Measurements from ENCODE around the gene ASMTL.

Gene ASMTL

GRCh38 chrX:1401611-1402430, 50.9 kb downstream of the ASMTL start:
- DNase-seq, result no peak

- DNase-seq, result no peak
Observed at GRCh38 chrX:1400742-1401471, 51.8 kb downstream of the ASMTL start.

GRCh38 chrX:1400049-1400448, 52.7 kb downstream of the ASMTL start:
- no peak for DNase-seq

- DNase-seq, result no peak
Observed at GRCh38 chrX:1398431-1399340, 54.0 kb downstream of the ASMTL start.

- DNase-seq, result no peak
Observed at GRCh38 chrX:1397441-1398270, 55.1 kb downstream of the ASMTL start.

GRCh38 chrX:1397001-1397400, 55.7 kb downstream of the ASMTL start:
- DNase-seq, result no peak

GRCh38 chrX:1395646-1396216, 57.0 kb downstream of the ASMTL start:
- DNase-seq, result no peak

GRCh38 chrX:1394731-1395501, 57.8 kb downstream of the ASMTL start:
- no peak for DNase-seq

GRCh38 chrX:1393871-1394615, 58.7 kb downstream of the ASMTL start:
- no peak for DNase-seq

- no peak for DNase-seq
Observed at GRCh38 chrX:1392376-1393068, 60.2 kb downstream of the ASMTL start.

- DNase-seq, result no peak
Observed at GRCh38 chrX:1391707-1392375, 60.9 kb downstream of the ASMTL start, which contains the start of gene SLC25A6. Gene SLC25A6, minus strand, starts transcription at chrX:1392113. Its CDS starts 104 bp downstream, at chrX:1392009.

GRCh38 chrX:1391370-1391706, 61.4 kb downstream of the ASMTL start:
- no peak for DNase-seq

- no peak for DNase-seq
Observed at GRCh38 chrX:1390621-1391369, 61.9 kb downstream of the ASMTL start.

- DNase-seq, result no peak
Observed at GRCh38 chrX:1389993-1390285, 62.8 kb downstream of the ASMTL start.

- DNase-seq, result no peak
Observed at GRCh38 chrX:1389181-1389992, 63.3 kb downstream of the ASMTL start.

- no peak for DNase-seq
Observed at GRCh38 chrX:1388651-1389050, 64.1 kb downstream of the ASMTL start.

- DNase-seq, result no peak
Observed at GRCh38 chrX:1387141-1387776, 65.5 kb downstream of the ASMTL start.
